Motor neuron (in vitro differentiated cells): ENCODE data around the gene LAGE3. TPM values are rescaled to one million over a fixed set of nuclear protein-coding genes. Genes with fewer than 3 reads are reported as not detected.

Experiments used
- ATAC-seq, 8 experiments: fragments of 200-7000 bp; cut with Tn5 transposase; replicated peaks in 6 of 8; 2 replicates each; pipeline ENCODE4 v1.8.0; 2021; ENCODE audit warnings: mild to moderate bottlenecking in 8 of 8, moderate library complexity in 8 of 8
- H3K27ac ChIP-seq, 2 donors: fragments of 250-450 bp; sonication (Bioruptor Pico); 2 replicates each; pipeline ENCODE4 v1.9.0; 2021; ENCODE audit warnings: antibody characterized with exemption in 2 of 2, mild to moderate bottlenecking in 2 of 2, moderate library complexity in 1 of 2
- H3K4me1 ChIP-seq, 2 donors: fragments of 250-450 bp; sonication (Bioruptor Pico); replicated peaks in 1 of 2; 2 replicates each; pipeline ENCODE4 v1.6.1; 2021; ENCODE audit warnings: antibody characterized with exemption in 2 of 2, mild to moderate bottlenecking in 2 of 2, moderate library complexity in 1 of 2
- H3K4me3 ChIP-seq, 5 donors: fragments of 250-450 bp; sonication (Bioruptor Pico); 2 replicates each; pipeline ENCODE4 v1.9.0; 2021; ENCODE audit warnings: antibody characterized with exemption in 5 of 5, mild to moderate bottlenecking in 5 of 5, moderate library complexity in 4 of 5
- WGBS, 10 experiments: fragments of 450-650 bp; shearing (Covaris generic); methylation state at CpG; one replicate each; pipeline ENCODE4 v1.0.0; 2022; 5-methylcytosine and 5-hydroxymethylcytosine counted together
- in situ Hi-C, 9 experiments: fragments of 400-800 bp; cut with MboI; loops; one replicate each; pipeline ENCODE4 v1.15.0; 2021; ENCODE audit warnings: low sequenced_read_pairs in 9 of 9, low pct_unique_long_range_greater_than_20kb in 2 of 9; ENCODE audit not compliant: unreplicated experiment in 9 of 9
- total RNA-seq, 8 experiments: library from RNA; unstranded; fragments of 300-600 nt; gene quantifications; 2 replicates each; pipeline versions ENCODE4 v1.2.3 to v1.2.4, GENCODE V29; 2022

LAGE3 gene
- total RNA-seq, 8 experiments from 2014 or later, result 22.7 to 58.2 (median 33.9) TPM

DNA sequence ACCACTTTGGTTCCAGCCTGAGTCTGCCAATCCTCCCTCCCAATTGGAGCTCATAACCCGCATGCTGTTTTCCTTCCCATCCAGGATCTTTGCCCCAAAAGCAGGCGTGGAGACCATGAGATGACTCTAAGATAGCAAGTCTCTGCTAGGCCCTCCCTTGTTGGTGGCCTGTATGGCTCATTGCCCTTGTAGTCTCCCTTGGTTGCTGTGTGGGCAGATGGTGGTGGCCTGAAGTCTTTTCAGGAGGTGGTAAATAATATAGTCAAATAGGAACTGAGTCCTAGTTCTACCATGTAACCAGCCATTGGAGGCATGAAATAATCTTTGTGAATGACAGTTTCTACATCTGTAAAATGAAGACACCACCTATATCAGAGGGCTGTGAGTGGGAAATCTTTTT lies 49.4 kb downstream of the LAGE3 start:
- in situ Hi-C loops, result no loop called here
- H3K4me1 ChIP-seq, result peaks cover 8 to 10% of the 10 kb centered on the region in 2 donors
- H3K27ac ChIP-seq, result no peak overlapping the region
- no peak for ATAC-seq
- WGBS, 10 experiments, result 43% methylated on average over 2 of the region's 2 CpGs; no CpG with 5 or more reads in 9 of the 10 experiments
- peak overlapping the region; percentile 55 to 98 (median 77) for H3K4me3 ChIP-seq

DNA sequence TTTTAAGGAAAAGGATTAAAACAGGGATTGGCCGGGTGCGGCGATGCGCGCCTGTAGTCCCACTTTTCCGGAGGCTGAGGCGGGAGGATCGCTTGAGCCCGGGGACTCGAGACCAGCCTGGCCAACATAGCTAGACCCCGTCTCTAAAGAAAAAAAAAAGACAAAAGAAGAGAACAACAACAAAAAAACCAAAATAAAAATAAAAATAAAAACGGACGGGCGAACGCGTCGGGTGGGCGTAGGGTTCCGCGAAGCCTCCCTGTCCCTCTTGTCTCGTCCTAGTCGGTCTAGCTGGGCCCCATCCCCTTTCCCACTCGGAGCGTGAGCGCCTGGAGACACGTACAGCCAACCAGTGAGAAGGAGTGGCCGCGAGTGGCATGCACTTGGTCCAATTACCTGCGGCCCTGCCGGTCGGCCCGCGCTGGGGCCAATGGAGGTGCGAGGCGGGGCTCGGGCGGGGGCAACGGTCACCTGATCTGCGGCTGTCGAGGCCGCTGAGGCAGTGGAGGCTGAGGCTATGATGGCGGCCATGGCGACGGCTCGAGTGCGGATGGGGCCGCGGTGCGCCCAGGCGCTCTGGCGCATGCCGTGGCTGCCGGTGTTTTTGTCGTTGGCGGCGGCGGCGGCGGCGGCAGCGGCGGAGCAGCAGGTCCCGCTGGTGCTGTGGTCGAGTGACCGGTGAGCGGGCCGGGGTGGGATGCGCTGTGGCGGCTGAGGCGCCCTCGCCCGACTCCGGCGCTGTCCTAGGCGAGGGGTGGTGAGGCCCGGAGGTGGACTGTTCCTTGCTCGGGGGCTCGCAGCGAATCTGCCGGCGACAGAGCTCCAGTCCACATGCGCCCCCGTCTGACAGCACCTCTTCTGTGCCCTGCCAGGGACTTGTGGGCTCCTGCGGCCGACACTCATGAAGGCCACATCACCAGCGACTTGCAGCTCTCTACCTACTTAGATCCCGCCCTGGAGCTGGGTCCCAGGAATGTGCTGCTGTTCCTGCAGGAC lies 50.6 kb downstream of the LAGE3 start, which contains the start of gene ATP6AP1:
ATP6AP1 (plus strand) TSS at position 502 of the 996 bp plus-strand sequence; CDS start at position 518, 16 bp downstream.
- in situ Hi-C loops, result no loop called here
- Histone ChIP-seq H3K27ac (peak within 1 kb of the TSS; percentile 84 to 89), H3K4me3 (peak within 1 kb of the TSS; percentile 55 to 98 (median 77)), H3K4me1 (peaks cover 8 to 10% of the 10 kb centered on the region in 2 donors)
- ATAC-seq, result peak; percentile 98 to 99 (median 99)
- WGBS, 10 experiments, result 0 to 65% (median 50%) methylated on average over 1 to 32 of the region's 87 CpGs; no CpG with 5 or more reads in 3 of the 10 experiments

Other genes with a start within 250 kb of the LAGE3 start
- under 1 TPM in 4 of 8 experiments, not detected in 4; 0.09 to 0.31 (median 0.21) TPM for gene OPN1MW3, start 221.7 kb downstream of the LAGE3 start, total RNA-seq
- not detected for gene TEX28, start 184.2 kb downstream of the LAGE3 start, total RNA-seq
- 10 to 100 TPM in 1 of 8 experiments, 1 to 10 TPM in 4, not detected in 3; 1.2 to 13.5 (median 7.5) TPM for gene TKTL1, start 183.5 kb downstream of the LAGE3 start, total RNA-seq
- 100 to 1,000 TPM; 108 to 602 (median 190) TPM for gene FLNA, start 104.6 kb downstream of the LAGE3 start, total RNA-seq
- gene EMD, start 100.0 kb downstream of the LAGE3 start, total RNA-seq, result 10 to 100 TPM; 31.6 to 96.1 (median 64.8) TPM
- 1,000 to 10,000 TPM; 1,839 to 5,261 (median 3,045) TPM for gene RPL10, start 80.9 kb downstream of the LAGE3 start, total RNA-seq
- gene DNASE1L1, start 70.0 kb downstream of the LAGE3 start, total RNA-seq, result 10 to 100 TPM in 5 of 8 experiments, 1 to 10 TPM in 3; 7.4 to 29.2 (median 10.9) TPM
- 10 to 100 TPM in 7 of 8 experiments, 1 to 10 TPM in 1; 9.9 to 29.3 (median 16.6) TPM for gene TAFAZZIN, start 67.7 kb downstream of the LAGE3 start, total RNA-seq
- gene ATP6AP1, start 50.6 kb downstream of the LAGE3 start, total RNA-seq, result 100 to 1,000 TPM in 2 of 8 experiments, 10 to 100 TPM in 6; 67.6 to 164 (median 78.9) TPM
- gene GDI1, start 42.1 kb downstream of the LAGE3 start, total RNA-seq, result 100 to 1,000 TPM in 6 of 8 experiments, 10 to 100 TPM in 2; 59.0 to 379 (median 254) TPM
- 100 to 1,000 TPM in 1 of 8 experiments, 10 to 100 TPM in 7; 52.4 to 127 (median 74.5) TPM for gene FAM50A, start 35.1 kb downstream of the LAGE3 start, total RNA-seq
- 10 to 100 TPM in 7 of 8 experiments, 1 to 10 TPM in 1; 8.6 to 38.0 (median 22.3) TPM for gene PLXNA3, start 21.0 kb downstream of the LAGE3 start, total RNA-seq
- gene UBL4A, start 7.3 kb upstream of the LAGE3 start, total RNA-seq, result 10 to 100 TPM; 25.0 to 43.9 (median 30.1) TPM
- gene SLC10A3, start 11.3 kb upstream of the LAGE3 start, total RNA-seq, result 10 to 100 TPM in 3 of 8 experiments, 1 to 10 TPM in 5; 5.2 to 20.3 (median 9.8) TPM
- 10 to 100 TPM; 18.2 to 36.6 (median 22.6) TPM for gene FAM3A, start 37.0 kb upstream of the LAGE3 start, total RNA-seq
- 100 to 1,000 TPM in 3 of 8 experiments, 10 to 100 TPM in 5; 16.7 to 163 (median 27.6) TPM for gene G6PD, start 67.6 kb upstream of the LAGE3 start, total RNA-seq
- gene IKBKG, start 68.3 kb upstream of the LAGE3 start, total RNA-seq, result 10 to 100 TPM in 5 of 8 experiments, 1 to 10 TPM in 3; 5.4 to 22.9 (median 10.8) TPM
- gene CTAG1A, start 105.9 kb upstream of the LAGE3 start, total RNA-seq, result not detected
- gene CTAG1B, start 140.0 kb upstream of the LAGE3 start, total RNA-seq, result not detected
- gene CTAG2, start 174.3 kb upstream of the LAGE3 start, total RNA-seq, result under 1 TPM in 1 of 8 experiments, not detected in 7; 0.38 TPM